Esophagus muscularis mucosa (tissue), 4 donors: Measurements from ENCODE around the gene SYT9. TPM values are rescaled to one million over a fixed set of nuclear protein-coding genes. Genes with fewer than 3 reads are reported as not detected.
A peak's percentile ranks its signal among the peaks of the same experiment; 100 is the strongest.

Experiments used
- DNase-seq: peaks from one replicate; pipeline ENCODE4 v3.0.0-alpha.2; 2017; ENCODE audit errors: extremely low spot score
- H3K27ac ChIP-seq, 4 donors: fragments of 200-600 bp; sonication (generic); replicated peaks in 1 of 4; 1 replicate in 3 of 4; 2 replicates in 1 of 4; pipeline ENCODE4 v1.5.1; 2016 to 2019; ENCODE audit warnings: mild to moderate bottlenecking in 1 of 4
- H3K27me3 ChIP-seq, 4 donors: fragments of 200-600 bp; sonication (generic); one replicate each; pipeline versions ENCODE4 v1.5.1 to v1.6.0; 2016 to 2019
- H3K36me3 ChIP-seq, 4 donors: fragments of 200-600 bp; sonication (generic); one replicate each; pipeline ENCODE4 v1.5.1; 2016 to 2019
- H3K4me1 ChIP-seq, 4 donors: fragments of 200-600 bp; sonication (generic); one replicate each; pipeline ENCODE4 v1.5.1; 2016 to 2019
- H3K4me3 ChIP-seq, 4 donors: fragments of 200-600 bp; sonication (generic); 1 replicate in 2 of 4; 2 replicates in 2 of 4; pipeline ENCODE4 v1.5.1; 2016 to 2019; ENCODE audit warnings: mild to moderate bottlenecking in 4 of 4, moderate library complexity in 1 of 4
- H3K9me3 ChIP-seq, 4 donors: fragments of 200-600 bp; sonication (generic); 1 replicate in 3 of 4; 2 replicates in 1 of 4; pipeline ENCODE4 v1.5.1; 2016 to 2019
- EP300 ChIP-seq: sonication (generic); formaldehyde crosslinking; IDR thresholded peaks from one replicate; pipeline ENCODE4 v1.6.1; 2017; ENCODE audit warnings: antibody characterized with exemption
- POLR2A ChIP-seq: fragments of 450-650 bp; IDR thresholded peaks from one replicate; pipeline ENCODE4 v1.6.1; 2017; ENCODE audit warnings: antibody characterized with exemption, moderate library complexity, mild to moderate bottlenecking, low read depth
- POLR2AphosphoS5 ChIP-seq, 2 donors: sonication (generic); formaldehyde crosslinking; IDR thresholded peaks; one replicate each; pipeline ENCODE4 v1.6.1; 2017; ENCODE audit warnings: antibody characterized with exemption in 2 of 2
- WGBS: methylation state at CpG from one replicate; pipeline ENCODE4 v1.1.5; 2018; 5-methylcytosine and 5-hydroxymethylcytosine counted together
- intact Hi-C: fragments of 100-400 bp; cut with DNase I; formaldehyde crosslinking; loops from one replicate; pipeline ENCODE4 v1.15.1; 2023
- total RNA-seq, 4 donors: library from RNA; depleted of rRNA; stranded (reverse); fragments of >200 nt; gene quantifications; one replicate each; pipeline versions ENCODE4 v1.1.0 to v1.2.1, GENCODE V29; 2016
- TF ChIP-seq, protein P1 (sequence below), 3 experiments: fragments of 200-600 bp in 2 of 3; fragments of 450-650 bp in 1 of 3; sonication (generic) in 2 of 3; IDR thresholded peaks; one replicate each; pipeline ENCODE4 v1.5.1; 2017 to 2019; ENCODE audit warnings: antibody characterized with exemption in 3 of 3, mild to moderate bottlenecking in 2 of 3, moderate library complexity in 1 of 3

Gene SYT9, protein sequence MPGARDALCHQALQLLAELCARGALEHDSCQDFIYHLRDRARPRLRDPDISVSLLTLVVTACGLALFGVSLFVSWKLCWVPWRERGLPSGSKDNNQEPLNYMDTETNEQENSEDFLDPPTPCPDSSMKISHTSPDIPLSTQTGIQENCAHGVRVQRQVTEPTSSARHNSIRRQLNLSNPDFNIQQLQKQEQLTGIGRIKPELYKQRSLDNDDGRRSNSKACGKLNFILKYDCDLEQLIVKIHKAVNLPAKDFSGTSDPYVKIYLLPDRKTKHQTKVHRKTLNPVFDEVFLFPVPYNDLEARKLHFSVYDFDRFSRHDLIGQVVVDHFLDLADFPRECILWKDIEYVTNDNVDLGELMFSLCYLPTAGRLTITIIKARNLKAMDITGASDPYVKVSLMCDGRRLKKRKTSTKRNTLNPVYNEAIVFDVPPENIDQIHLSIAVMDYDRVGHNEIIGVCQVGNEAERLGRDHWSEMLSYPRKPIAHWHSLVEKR
- total RNA-seq, result under 1 TPM in 3 of 4 donors, not detected in 1; 0.13 to 0.33 (median 0.29) TPM

DNA sequence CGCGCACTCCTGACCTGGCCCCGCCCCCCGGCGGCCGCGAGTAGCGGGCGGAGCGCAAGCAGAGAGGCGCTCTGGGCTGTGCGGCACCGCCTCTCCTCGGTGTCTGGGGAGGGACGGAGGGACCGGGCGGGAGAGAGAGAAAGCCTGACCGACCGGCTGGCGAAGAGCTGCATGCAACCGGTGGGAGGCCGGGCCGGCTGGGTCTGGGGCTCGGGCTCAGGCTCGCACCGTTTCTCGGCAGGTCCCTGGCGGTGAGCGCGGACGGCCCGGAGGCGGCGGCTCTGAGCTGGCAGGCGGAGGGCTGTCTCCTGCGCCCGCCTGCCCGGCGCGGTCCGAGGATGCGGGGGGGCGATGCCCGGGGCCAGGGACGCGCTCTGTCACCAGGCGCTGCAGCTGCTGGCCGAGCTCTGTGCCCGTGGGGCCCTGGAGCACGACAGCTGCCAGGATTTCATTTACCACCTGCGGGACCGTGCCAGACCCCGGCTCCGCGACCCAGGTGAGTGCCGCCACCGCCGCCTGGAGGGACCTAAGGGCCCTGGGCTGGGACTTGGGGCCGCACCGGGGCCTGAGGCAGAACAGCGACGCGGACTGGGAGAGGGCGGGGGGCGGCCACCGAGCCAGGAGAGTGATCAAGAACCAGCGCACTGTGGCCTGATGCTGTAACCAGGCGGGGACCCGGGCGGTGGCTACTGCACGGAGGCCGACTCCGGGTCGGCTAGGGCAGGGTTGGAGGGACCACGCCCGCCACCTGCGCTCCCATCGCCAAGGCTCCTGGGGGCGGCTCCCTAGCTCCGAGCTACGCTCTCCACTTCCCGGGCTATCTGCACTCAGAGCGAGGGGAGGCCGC, at the start of gene SYT9:
SYT9 (plus strand) TSS at position 69 of the 847 bp plus-strand sequence; CDS start at position 352, 283 bp downstream.
- no peak for DNase-seq
- no peaks in the 10 kb centered on the region for H3K36me3 ChIP-seq
- WGBS, result 2% methylated on average over 39 of the region's 84 CpGs
- H3K9me3 ChIP-seq, result no peaks in the 10 kb centered on the region
- H3K4me1 ChIP-seq, result peaks cover 9 to 19% (median 17%) of the 10 kb centered on the region in 4 donors
- peaks cover 0 to 58% (median 14%) of the 10 kb centered on the region in 4 donors for H3K27me3 ChIP-seq
- H3K27ac ChIP-seq, result no peak within 1 kb of the TSS
- intact Hi-C loops, result no loop called here
- peak within 1 kb of the TSS; percentile 52 to 61 (median 58) for H3K4me3 ChIP-seq
- TF ChIP-seq, protein P1, sequence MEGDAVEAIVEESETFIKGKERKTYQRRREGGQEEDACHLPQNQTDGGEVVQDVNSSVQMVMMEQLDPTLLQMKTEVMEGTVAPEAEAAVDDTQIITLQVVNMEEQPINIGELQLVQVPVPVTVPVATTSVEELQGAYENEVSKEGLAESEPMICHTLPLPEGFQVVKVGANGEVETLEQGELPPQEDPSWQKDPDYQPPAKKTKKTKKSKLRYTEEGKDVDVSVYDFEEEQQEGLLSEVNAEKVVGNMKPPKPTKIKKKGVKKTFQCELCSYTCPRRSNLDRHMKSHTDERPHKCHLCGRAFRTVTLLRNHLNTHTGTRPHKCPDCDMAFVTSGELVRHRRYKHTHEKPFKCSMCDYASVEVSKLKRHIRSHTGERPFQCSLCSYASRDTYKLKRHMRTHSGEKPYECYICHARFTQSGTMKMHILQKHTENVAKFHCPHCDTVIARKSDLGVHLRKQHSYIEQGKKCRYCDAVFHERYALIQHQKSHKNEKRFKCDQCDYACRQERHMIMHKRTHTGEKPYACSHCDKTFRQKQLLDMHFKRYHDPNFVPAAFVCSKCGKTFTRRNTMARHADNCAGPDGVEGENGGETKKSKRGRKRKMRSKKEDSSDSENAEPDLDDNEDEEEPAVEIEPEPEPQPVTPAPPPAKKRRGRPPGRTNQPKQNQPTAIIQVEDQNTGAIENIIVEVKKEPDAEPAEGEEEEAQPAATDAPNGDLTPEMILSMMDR (IDR thresholded peaks at IDR 0.05), result no peak
- TF ChIP-seq POLR2AphosphoS5 (IDR thresholded peaks at IDR 0.05), result no peak
- no peak for TF ChIP-seq EP300
- TF ChIP-seq POLR2A, result no peak

DNA sequence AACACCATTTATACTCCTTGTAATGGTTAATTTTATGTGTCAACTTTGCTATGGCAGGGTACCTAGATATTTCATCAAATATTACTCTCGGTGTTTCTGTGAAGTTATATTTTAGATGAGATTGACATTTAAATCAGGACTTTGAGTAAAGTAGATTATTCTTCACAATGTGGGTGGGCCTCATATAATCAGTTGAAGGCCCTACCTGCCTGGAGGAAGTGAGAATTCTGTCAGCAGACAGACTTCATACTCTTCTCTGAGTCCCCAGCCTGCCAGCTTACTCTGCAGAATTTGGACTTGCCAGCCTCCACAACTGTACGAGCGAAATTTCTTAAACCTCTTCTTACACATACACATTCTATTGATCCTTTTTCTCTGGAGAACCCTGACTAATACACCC, 49.3 kb upstream of the SYT9 start:
- no peaks in the 10 kb centered on the region for H3K9me3 ChIP-seq
- no peak overlapping the region for H3K27ac ChIP-seq
- TF ChIP-seq, protein P1 (IDR thresholded peaks at IDR 0.05), result no peak
- TF ChIP-seq POLR2AphosphoS5 (IDR thresholded peaks at IDR 0.05) (no peak), POLR2A (no peak), EP300 (no peak)
- DNase-seq, result no peak
- no peak overlapping the region for H3K4me3 ChIP-seq
- no peaks in the 10 kb centered on the region for H3K36me3 ChIP-seq
- intact Hi-C loops, result no loop called here
- H3K27me3 ChIP-seq, result peaks cover 0 to 5% (median 0%) of the 10 kb centered on the region in 4 donors
- 89% methylated on average over 3 of the region's 3 CpGs for WGBS
- no peaks in the 10 kb centered on the region for H3K4me1 ChIP-seq

DNA sequence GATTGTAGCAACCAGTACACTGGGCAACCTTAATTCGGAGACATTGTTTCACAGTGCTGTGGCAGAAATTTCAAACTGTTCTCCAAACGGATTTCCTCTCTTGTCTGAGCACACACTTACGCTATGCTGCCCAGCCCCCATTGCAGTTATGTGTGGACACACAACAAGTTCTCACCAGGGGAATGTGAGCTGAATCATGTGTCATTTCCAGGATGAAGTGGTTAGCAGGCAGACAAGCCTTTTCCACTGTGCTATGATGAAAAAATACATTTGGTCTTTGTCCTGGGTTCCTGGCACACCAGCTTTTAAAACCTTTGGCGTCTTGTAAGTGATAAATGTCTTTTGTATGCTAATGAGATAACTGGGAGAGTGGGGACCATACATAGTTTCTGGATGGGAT, 46.9 kb upstream of the SYT9 start:
- Histone ChIP-seq H3K36me3 (no peaks in the 10 kb centered on the region), H3K4me3 (no peak overlapping the region), H3K9me3 (no peaks in the 10 kb centered on the region), H3K27me3 (peaks cover 0 to 5% (median 0%) of the 10 kb centered on the region in 4 donors), H3K4me1 (no peaks in the 10 kb centered on the region), H3K27ac (no peak overlapping the region)
- DNase-seq, result no peak
- WGBS, result 51% methylated on average over 4 of the region's 4 CpGs
- intact Hi-C loops, result no loop called here
- TF ChIP-seq, protein P1 (IDR thresholded peaks at IDR 0.05), result no peak
- no peak for TF ChIP-seq EP300
- no peak for TF ChIP-seq POLR2AphosphoS5 (IDR thresholded peaks at IDR 0.05)
- TF ChIP-seq POLR2A, result no peak

DNA sequence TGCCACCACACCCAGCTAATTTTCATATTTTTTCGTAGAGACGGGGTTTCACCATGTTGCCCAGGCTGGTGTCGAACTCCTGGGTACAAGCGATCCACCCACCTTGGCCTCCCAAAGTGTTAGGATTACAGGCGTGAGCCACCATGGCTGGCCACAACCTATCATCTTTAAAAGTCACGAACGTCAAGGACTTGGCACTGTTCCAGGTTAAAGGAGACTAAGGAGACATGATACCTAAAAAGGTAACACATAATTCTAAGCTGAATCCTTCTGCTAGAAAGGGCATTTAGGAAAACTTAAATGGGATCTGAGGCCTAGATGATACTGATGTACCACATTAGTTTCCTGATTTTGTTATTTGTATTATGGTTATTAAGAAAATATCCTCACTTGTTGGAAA, 43.3 kb upstream of the SYT9 start:
- peaks cover 0 to 5% (median 0%) of the 10 kb centered on the region in 4 donors for H3K27me3 ChIP-seq
- H3K36me3 ChIP-seq, result no peaks in the 10 kb centered on the region
- intact Hi-C loops, result no loop called here
- 78% methylated on average over 7 of the region's 7 CpGs for WGBS
- no peak overlapping the region for H3K4me3 ChIP-seq
- no peaks in the 10 kb centered on the region for H3K4me1 ChIP-seq
- no peak for DNase-seq
- no peak overlapping the region for H3K27ac ChIP-seq
- TF ChIP-seq EP300 (no peak), POLR2A (no peak), POLR2AphosphoS5 (IDR thresholded peaks at IDR 0.05) (no peak)
- TF ChIP-seq, protein P1 (IDR thresholded peaks at IDR 0.05), result no peak
- no peaks in the 10 kb centered on the region for H3K9me3 ChIP-seq
